ENCODE data around the gene HSDL1. TPM values are rescaled to one million over a fixed set of nuclear protein-coding genes. Genes with fewer than 3 reads are reported as not detected.
A peak's percentile ranks its signal among the peaks of the same experiment; 100 is the strongest.

Gene HSDL1
- total RNA-seq, 4 donors from 2014 or later: 11.1 to 39.8 (median 20.6) TPM

- H3K36me3 ChIP-seq: peaks cover 0 to 71% (median 14%) of the 10 kb centered on the region in 3 donors
- DNase-seq (ENCODE audit: low spot score in 2 of 2): no peak
Observed at GRCh38 chr16:84182680-84183571, 37.9 kb upstream of the HSDL1 start.

GRCh38 chr16:84182104-84182503, 37.1 kb upstream of the HSDL1 start:
- Histone ChIP-seq H3K27me3 (no peaks in the 10 kb centered on the region), H3K4me1 (peaks cover 0 to 44% (median 17%) of the 10 kb centered on the region in 4 donors), H3K36me3 (peaks cover 0 to 71% (median 14%) of the 10 kb centered on the region in 3 donors), H3K4me3 (no peak overlapping the region), H3K9me3 (no peaks in the 10 kb centered on the region), H3K27ac (no peak overlapping the region)
- no peak for DNase-seq (ENCODE audit: low spot score in 2 of 2)
- TF ChIP-seq EP300 (IDR thresholded peaks at IDR 0.05) (no peak), CTCF (IDR thresholded peaks at IDR 0.05) (no peak), POLR2A (IDR thresholded peaks at IDR 0.05) (no peak)
- WGBS, 2 donors: 96% methylated on average over 14 to 18 of the region's 18 CpGs

More at GRCh38 chr16:84182680-84183571, 37.9 kb upstream of the HSDL1 start:
- H3K4me3 ChIP-seq: no peak overlapping the region
- TF ChIP-seq EP300 (IDR thresholded peaks at IDR 0.05): no peak
- no peak for TF ChIP-seq CTCF (IDR thresholded peaks at IDR 0.05)
- TF ChIP-seq POLR2A (IDR thresholded peaks at IDR 0.05): no peak
- no peaks in the 10 kb centered on the region for H3K27me3 ChIP-seq
- WGBS, 2 donors: 92 to 97% methylated on average over 22 to 26 of the region's 26 CpGs
- H3K9me3 ChIP-seq: no peaks in the 10 kb centered on the region
- peaks cover 0 to 39% (median 9%) of the 10 kb centered on the region in 4 donors for H3K4me1 ChIP-seq
- H3K27ac ChIP-seq: peak overlapping the region in 1 of 4 donors; percentile 47

- WGBS, 2 donors: 86 to 94% methylated on average over 29 to 40 of the region's 41 CpGs
- no peak overlapping the region for H3K4me3 ChIP-seq
- peaks cover 0 to 51% (median 23%) of the 10 kb centered on the region in 4 donors for H3K4me1 ChIP-seq
- DNase-seq (ENCODE audit: low spot score in 2 of 2): no peak
- H3K27ac ChIP-seq: no peak overlapping the region
- TF ChIP-seq CTCF (IDR thresholded peaks at IDR 0.05) (no peak), POLR2A (IDR thresholded peaks at IDR 0.05) (no peak), EP300 (IDR thresholded peaks at IDR 0.05) (no peak)
- no peaks in the 10 kb centered on the region for H3K9me3 ChIP-seq
- H3K27me3 ChIP-seq: no peaks in the 10 kb centered on the region
- peaks cover 0 to 71% (median 14%) of the 10 kb centered on the region in 3 donors for H3K36me3 ChIP-seq
Observed at GRCh38 chr16:84181144-84181915, 36.4 kb upstream of the HSDL1 start.

GRCh38 chr16:84180519-84181140, 35.7 kb upstream of the HSDL1 start:
- WGBS, 2 donors: 74 to 83% methylated on average over 13 to 21 of the region's 21 CpGs
- TF ChIP-seq EP300 (IDR thresholded peaks at IDR 0.05) (no peak), POLR2A (IDR thresholded peaks at IDR 0.05) (no peak), CTCF (IDR thresholded peaks at IDR 0.05) (no peak)
- Histone ChIP-seq H3K27ac (peak overlapping the region in 1 of 4 donors; percentile 48), H3K27me3 (no peaks in the 10 kb centered on the region), H3K4me3 (no peak overlapping the region), H3K4me1 (peaks cover 0 to 51% (median 25%) of the 10 kb centered on the region in 4 donors), H3K9me3 (no peaks in the 10 kb centered on the region), H3K36me3 (peaks cover 0 to 71% (median 14%) of the 10 kb centered on the region in 3 donors)
- DNase-seq (ENCODE audit: low spot score in 2 of 2): no peak

Measured in tibial nerve (tissue), 4 donors.